K562 (cell line): ENCODE measurements around the gene TRAF7. TPM values are rescaled to one million over a fixed set of nuclear protein-coding genes. Genes with fewer than 3 reads are reported as not detected.

Experiments
- ATAC-seq: fragments of 200-7000 bp; cut with Tn5 transposase; 3 replicates; pipeline ENCODE4 v1.9.1; 2020; ENCODE audit warnings: moderate library complexity
- BruUV-seq: library from RNA; stranded (reverse); fragments of 400-500 nt; replicated peaks from 2 replicates; lab custom pipeline; 2021; lab: Mats Ljungman, UMichigan
- CTCF ChIA-PET: fragments of 300-600 bp; formaldehyde crosslinking; extraction: SDS; loops from one replicate; lab custom pipeline; 2021; ENCODE audit warnings: low intra/inter-chr PET ratio; lab: Yijun Ruan, JAX
- POLR2A ChIA-PET: fragments of 300-600, 350-650 bp; sonication (Branson Sonifier 250); formaldehyde crosslinking; extraction: SDS; loops from one replicate; lab custom pipeline; 2021; ENCODE audit warnings: antibody characterized with exemption, inconsistent platforms; lab: Yijun Ruan, JAX
- DNase-seq, 4 experiments: peaks; one replicate each; pipeline versions ENCODE4 v3.0.0 to v3.0.0-alpha.2; 2011 to 2018; ENCODE audit warnings: low spot score in 3 of 4, mixed read lengths in 3 of 4; ENCODE audit errors: extremely low read depth in 1 of 4
- FAIRE-seq: peaks from 2 replicates; lab custom pipeline; 2011; peaks lifted over from hg19 to GRCh38; lab: Jason Lieb, UNC
- H2AFZ ChIP-seq: 2 replicates; pipeline ENCODE4 v1.6.0; 2011; ENCODE audit warnings: low read depth, low read length, control low read depth, inconsistent platforms
- H3K27ac ChIP-seq: fragments of 200-600 bp; 3 replicates; pipeline ENCODE4 v1.8.0; 2011; ENCODE audit warnings: low read depth, mild to moderate bottlenecking, control low read depth, inconsistent platforms, low read length, moderate library complexity, mixed read lengths; ENCODE audit errors: extremely low read depth
- H3K27me3 ChIP-seq, 2 experiments: fragments of 300-600 bp in 1 of 2; 2 replicates in 1 of 2; 3 replicates in 1 of 2; pipeline versions ENCODE4 v1.6.0 to v1.8.0; 2011; ENCODE audit warnings: inconsistent platforms in 2 of 2, low read length in 2 of 2, mild to moderate bottlenecking in 1 of 2, mixed read lengths in 1 of 2, moderate library complexity in 1 of 2; ENCODE audit not compliant: control insufficient read depth in 2 of 2, insufficient read depth in 2 of 2
- H3K36me3 ChIP-seq: fragments of 300-600 bp; 3 replicates; pipeline ENCODE4 v1.8.0; 2011; ENCODE audit warnings: mild to moderate bottlenecking, low read length, inconsistent platforms; ENCODE audit not compliant: control insufficient read depth, insufficient read depth
- H3K4me1 ChIP-seq, 2 experiments: fragments of 200-600 bp in 1 of 2; replicated peaks in 1 of 2; 2 replicates in 1 of 2; 3 replicates in 1 of 2; pipeline versions ENCODE4 v1.5.1 to v1.8.0; 2011; ENCODE audit warnings: inconsistent platforms in 2 of 2, low read length in 2 of 2, mild to moderate bottlenecking in 1 of 2, mixed read lengths in 1 of 2, moderate library complexity in 1 of 2; ENCODE audit not compliant: control insufficient read depth in 2 of 2, insufficient read depth in 2 of 2
- H3K4me2 ChIP-seq: 2 replicates; pipeline ENCODE4 v1.6.1; 2011; ENCODE audit warnings: low read length, control low read depth, inconsistent platforms, mixed read lengths; ENCODE audit not compliant: insufficient read depth
- H3K4me3 ChIP-seq: fragments of 200-600 bp; sonication (generic), shearing (Covaris generic); 2 replicates; pipeline ENCODE4 v1.5.1; 2016; ENCODE audit warnings: control low read depth, inconsistent platforms
- H3K79me2 ChIP-seq: fragments of 200-600 bp; 3 replicates; pipeline ENCODE4 v1.8.0; 2011; ENCODE audit warnings: low read length, inconsistent platforms; ENCODE audit not compliant: control insufficient read depth, insufficient read depth
- H3K9ac ChIP-seq, 2 experiments: 2 replicates each; pipeline versions ENCODE4 v1.6.0 to v1.6.1; 2011; ENCODE audit warnings: low read depth in 2 of 2, low read length in 2 of 2, control low read depth in 1 of 2, inconsistent platforms in 1 of 2, mild to moderate bottlenecking in 1 of 2, mixed read lengths in 1 of 2; ENCODE audit not compliant: insufficient read depth in 1 of 2
- H3K9me1 ChIP-seq: one replicate; pipeline ENCODE4 v1.6.0; 2011; ENCODE audit warnings: inconsistent platforms, mild to moderate bottlenecking, low read length, moderate library complexity; ENCODE audit not compliant: control insufficient read depth, insufficient read depth
- H3K9me3 ChIP-seq: replicated peaks from 2 replicates; pipeline ENCODE4 v1.5.1; 2011; ENCODE audit warnings: low read depth, low read length, inconsistent platforms; ENCODE audit not compliant: control insufficient read depth, insufficient read depth
- H4K20me1 ChIP-seq: replicated peaks from 2 replicates; pipeline ENCODE4 v1.6.1; 2011; ENCODE audit warnings: low read length, inconsistent platforms, mixed read lengths; ENCODE audit not compliant: control insufficient read depth, insufficient read depth
- ESRRB ChIP-seq: fragments of 250-450 bp; sonication (Bioruptor Pico); IDR thresholded peaks from 2 replicates; pipeline ENCODE4 v1.5.0; 2020; ENCODE audit warnings: mild to moderate bottlenecking, moderate library complexity, borderline replicate concordance
- POLR2G ChIP-seq: fragments of 200-400 bp; formaldehyde crosslinking; IDR thresholded peaks from 2 replicates; pipeline ENCODE4 v1.6.1; 2017; ENCODE audit warnings: low read depth, mild to moderate bottlenecking, antibody characterized with exemption, low read length, moderate library complexity
- POLR3G ChIP-seq: IDR thresholded peaks from 2 replicates; pipeline ENCODE4 v1.6.1; 2011; ENCODE audit not compliant: insufficient read length, insufficient replicate concordance; ENCODE audit errors: extremely low read depth
- WGBS: fragments of 100-300 bp; shearing (Covaris generic); methylation state at CpG from one replicate; pipeline ENCODE4 v1.1.6; 2016; ENCODE audit warnings: low coverage, mixed read lengths; ENCODE audit not compliant: insufficient coverage; ENCODE audit errors: missing lambda C conversion rate; 5-methylcytosine and 5-hydroxymethylcytosine counted together
- in situ Hi-C: fragments of 300-500 bp; cut with MboI; formaldehyde crosslinking; loops from 4 replicates; pipeline ENCODE4 v1.15.0; 2018; ENCODE audit warnings: inconsistent platforms, mixed read lengths
- intact Hi-C: fragments of 100-400 bp; cut with micrococcal nuclease; formaldehyde crosslinking; loops from 2 replicates; pipeline ENCODE4 v1.14.2; 2022
- polyA plus RNA-seq, 8 experiments: library from polyadenylated mRNA; depleted of rRNA in 4 of 8; stranded (reverse) in 5 of 8; unstranded in 3 of 8; fragments of >200 nt; fragmentation: Nextera tagmentation in 2 of 8; fragmentation: Illumina TruSeq in 1 of 8; extraction: Ambion mirVana in 2 of 8; extraction: Trizol in 1 of 8; gene quantifications; 2 replicates each; pipeline versions ENCODE4 v1.2.1 to v1.2.3, GENCODE V29; 2011 to 2014; ENCODE audit warnings: inconsistent platforms in 1 of 8, missing spikeins in 1 of 8
- total RNA-seq, 7 experiments: library from RNA; depleted of rRNA in 6 of 7; stranded (reverse); fragments of >200 nt in 6 of 7; fragmentation: Illumina TruSeq in 2 of 7; extraction: Trizol in 2 of 7; gene quantifications; 2 replicates each; pipeline versions ENCODE4 v1.2.1 to v1.2.3, GENCODE V29; 2011 to 2021; ENCODE audit warnings: low replicate concordance in 1 of 7

The TRAF7 gene
- total and polyA plus RNA-seq, 9 of the 15 experiments (the other 6 are each of a cell fraction or from before 2014, with no cell fraction given) = 1.1 to 113 (median 41.6) TPM

- intact Hi-C loops = no loop called here
- Histone ChIP-seq H3K4me2 (no peak overlapping the region), H3K4me1 (peaks cover 8 to 70% of the 10 kb centered on the region in 2 experiments; a peak in 4 of 5 replicates)
These were observed 5.5 kb downstream of the TRAF7 start for GRCh38 chr16:2160915-2161551.

GRCh38 chr16:2161911-2162310, 6.3 kb downstream of the TRAF7 start:
- POLR2A ChIA-PET = interaction anchor here (0.6 to 1.2 kb wide), 5 partner anchors 10 to 198 kb away, joined by 3 to 5 read pairs (median 3); no protein-coding TSS in a partner anchor
- FAIRE-seq = no peak
- H3K9ac ChIP-seq = no peak overlapping the region; a peak in 1 of 4 replicates

More at GRCh38 chr16:2160915-2161551, 5.5 kb downstream of the TRAF7 start:
- Histone ChIP-seq H3K9ac (peak overlapping the region in 1 of 2 experiments; percentile 17; a peak in 1 of 4 replicates), H3K27me3 (no peaks in the 10 kb centered on the region), H3K79me2 (peaks cover 83% of the 10 kb centered on the region), H3K9me3 (peaks cover 3% of the 10 kb centered on the region), H2AFZ (no peak overlapping the region), H3K4me3 (no peak overlapping the region), H3K27ac (no peak overlapping the region), H3K9me1 (peaks cover 6% of the 10 kb centered on the region), H3K36me3 (peaks cover 48% of the 10 kb centered on the region; the same call in 1 of the 3 replicates), H4K20me1 (peaks cover 18% of the 10 kb centered on the region; the same call in 1 of the 2 replicates)
- TF ChIP-seq ESRRB (CRISPR knock-in tag) (no peak), POLR2G (0 out of 2 replicates have a peak, but pooled peaks have one; percentile 5)
- POLR2A ChIA-PET = no interaction called here
- no TSS peak for BruUV-seq
- DNase-seq = no peak
- CTCF ChIA-PET = no interaction called here
- 97% methylated on average over 9 of the region's 20 CpGs for WGBS
- ATAC-seq = no peak
- no peak for FAIRE-seq
- in situ Hi-C loops = no loop called here

More at GRCh38 chr16:2161911-2162310, 6.3 kb downstream of the TRAF7 start:
- no peak for ATAC-seq
- Histone ChIP-seq H3K36me3 (peaks cover 56% of the 10 kb centered on the region; the same call in 2 of the 3 replicates), H4K20me1 (peaks cover 16% of the 10 kb centered on the region; the same call in 1 of the 2 replicates), H3K27ac (no peak overlapping the region), H3K4me3 (no peak overlapping the region), H3K9me1 (peaks cover 4% of the 10 kb centered on the region), H3K4me2 (no peak overlapping the region), H2AFZ (no peak overlapping the region), H3K4me1 (peaks cover 5 to 66% of the 10 kb centered on the region in 2 experiments; a peak in 4 of 5 replicates), H3K9me3 (peaks cover 3% of the 10 kb centered on the region), H3K27me3 (no peaks in the 10 kb centered on the region), H3K79me2 (peaks cover 77% of the 10 kb centered on the region)
- no TSS peak for BruUV-seq
- no peak for DNase-seq
- intact Hi-C loops (no loop called here), in situ Hi-C loops (no loop called here)
- CTCF ChIA-PET = no interaction called here
- TF ChIP-seq POLR3G = no peak
- TF ChIP-seq POLR2G = 0 out of 2 replicates have a peak, but pooled peaks have one; percentile 24
- 95% methylated on average over 8 of the region's 10 CpGs for WGBS
